GM12874 (cell line): ENCODE data around the gene NAGS.

ENCODE experiments used
- TF ChIP-seq, protein P1 (sequence below): IDR thresholded peaks from 2 replicates; pipeline ENCODE4 v1.5.1; 2011; ENCODE audit warnings: low read depth, mild to moderate bottlenecking, control low read depth, low read length, moderate library complexity; ENCODE audit not compliant: insufficient read depth

NAGS gene, protein sequence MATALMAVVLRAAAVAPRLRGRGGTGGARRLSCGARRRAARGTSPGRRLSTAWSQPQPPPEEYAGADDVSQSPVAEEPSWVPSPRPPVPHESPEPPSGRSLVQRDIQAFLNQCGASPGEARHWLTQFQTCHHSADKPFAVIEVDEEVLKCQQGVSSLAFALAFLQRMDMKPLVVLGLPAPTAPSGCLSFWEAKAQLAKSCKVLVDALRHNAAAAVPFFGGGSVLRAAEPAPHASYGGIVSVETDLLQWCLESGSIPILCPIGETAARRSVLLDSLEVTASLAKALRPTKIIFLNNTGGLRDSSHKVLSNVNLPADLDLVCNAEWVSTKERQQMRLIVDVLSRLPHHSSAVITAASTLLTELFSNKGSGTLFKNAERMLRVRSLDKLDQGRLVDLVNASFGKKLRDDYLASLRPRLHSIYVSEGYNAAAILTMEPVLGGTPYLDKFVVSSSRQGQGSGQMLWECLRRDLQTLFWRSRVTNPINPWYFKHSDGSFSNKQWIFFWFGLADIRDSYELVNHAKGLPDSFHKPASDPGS

DNA sequence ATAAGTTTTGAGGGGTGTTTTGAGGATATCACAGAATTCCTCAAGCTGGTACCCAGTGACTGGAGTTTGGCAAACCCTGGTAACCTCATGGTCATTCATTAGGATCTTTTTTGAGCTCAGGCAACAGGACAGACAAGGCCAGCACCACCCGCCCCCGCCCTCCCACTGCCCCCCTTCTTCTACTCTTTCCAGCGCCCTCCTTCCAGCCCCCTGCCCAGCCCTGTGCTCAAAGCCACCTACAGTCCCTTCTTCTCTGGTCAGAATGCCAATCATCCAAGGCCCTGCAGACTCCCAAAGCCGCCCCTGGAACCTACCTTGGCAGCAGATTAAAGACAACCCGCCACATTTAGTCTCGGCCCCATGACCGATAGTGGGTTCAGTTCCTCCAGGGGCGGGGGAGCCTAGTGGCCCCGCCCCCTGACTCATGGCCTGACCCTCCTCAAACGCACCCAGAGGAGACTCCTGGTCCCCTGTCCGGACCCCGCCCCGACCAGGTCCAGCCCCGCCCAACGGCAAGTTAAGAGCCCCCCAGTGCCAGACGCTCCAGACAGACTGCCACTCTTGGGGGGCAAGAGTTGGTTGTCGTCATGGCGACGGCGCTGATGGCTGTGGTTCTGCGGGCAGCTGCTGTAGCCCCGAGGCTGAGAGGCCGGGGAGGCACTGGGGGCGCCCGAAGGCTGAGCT lies at the start of gene NAGS:
NAGS (plus strand) TSS at position 546 of the 684 bp plus-strand sequence; CDS start at position 588, 42 bp downstream.
- TF ChIP-seq, protein P1, sequence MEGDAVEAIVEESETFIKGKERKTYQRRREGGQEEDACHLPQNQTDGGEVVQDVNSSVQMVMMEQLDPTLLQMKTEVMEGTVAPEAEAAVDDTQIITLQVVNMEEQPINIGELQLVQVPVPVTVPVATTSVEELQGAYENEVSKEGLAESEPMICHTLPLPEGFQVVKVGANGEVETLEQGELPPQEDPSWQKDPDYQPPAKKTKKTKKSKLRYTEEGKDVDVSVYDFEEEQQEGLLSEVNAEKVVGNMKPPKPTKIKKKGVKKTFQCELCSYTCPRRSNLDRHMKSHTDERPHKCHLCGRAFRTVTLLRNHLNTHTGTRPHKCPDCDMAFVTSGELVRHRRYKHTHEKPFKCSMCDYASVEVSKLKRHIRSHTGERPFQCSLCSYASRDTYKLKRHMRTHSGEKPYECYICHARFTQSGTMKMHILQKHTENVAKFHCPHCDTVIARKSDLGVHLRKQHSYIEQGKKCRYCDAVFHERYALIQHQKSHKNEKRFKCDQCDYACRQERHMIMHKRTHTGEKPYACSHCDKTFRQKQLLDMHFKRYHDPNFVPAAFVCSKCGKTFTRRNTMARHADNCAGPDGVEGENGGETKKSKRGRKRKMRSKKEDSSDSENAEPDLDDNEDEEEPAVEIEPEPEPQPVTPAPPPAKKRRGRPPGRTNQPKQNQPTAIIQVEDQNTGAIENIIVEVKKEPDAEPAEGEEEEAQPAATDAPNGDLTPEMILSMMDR, result no peak

DNA sequence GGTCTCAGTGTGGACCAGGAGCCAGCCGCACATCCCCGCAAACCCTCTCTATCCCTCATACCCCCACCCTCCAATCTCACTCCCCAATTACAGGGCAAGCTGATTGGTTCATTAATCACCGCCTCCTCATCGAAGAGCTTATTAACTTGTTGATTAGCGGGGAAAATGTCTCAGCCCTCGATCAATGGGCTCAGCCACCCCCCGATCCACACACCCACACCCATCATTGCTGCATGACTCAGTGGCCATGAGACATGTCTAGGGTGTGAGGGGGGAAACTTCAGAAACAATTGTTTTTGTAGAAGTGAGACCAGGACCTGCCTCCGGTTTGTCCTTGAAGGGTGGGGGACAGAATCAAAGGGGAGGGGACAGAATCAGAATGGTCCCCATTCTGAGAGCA lies 48.2 kb upstream of the NAGS start:
- TF ChIP-seq, protein P1, result no peak

DNA sequence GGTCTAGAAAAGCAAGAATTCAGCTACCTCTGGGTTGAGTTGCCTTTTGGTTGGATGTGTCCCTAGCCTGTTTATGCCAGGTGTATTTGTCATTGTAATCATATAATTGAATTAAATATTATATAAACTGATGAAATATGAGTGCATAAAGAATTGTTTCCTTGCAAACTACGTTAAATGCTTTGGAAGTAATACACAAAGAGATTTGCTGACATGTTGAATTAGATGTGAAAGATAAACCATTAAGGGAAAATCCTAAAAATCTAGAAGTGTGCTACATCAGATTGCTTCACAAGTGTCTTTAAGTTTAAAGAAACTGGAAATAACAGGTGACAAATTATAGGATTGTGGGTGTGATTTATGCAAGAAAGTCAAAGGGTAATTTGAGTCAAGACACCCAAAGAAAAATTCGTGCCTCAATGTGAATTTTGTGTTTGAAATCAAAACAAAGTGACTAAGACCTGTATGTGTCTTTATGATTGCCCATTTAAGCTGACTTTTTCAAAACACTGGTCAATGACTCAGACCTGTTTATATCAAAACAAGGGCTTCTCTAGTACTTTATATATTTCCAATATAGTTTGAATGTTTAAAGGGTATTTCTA lies 45.6 kb upstream of the NAGS start:
- TF ChIP-seq, protein P1, result no peak

- TF ChIP-seq, protein P1, result no peak
Measured at GRCh38 chr17:43961954-43962353, 42.5 kb upstream of the NAGS start.

DNA sequence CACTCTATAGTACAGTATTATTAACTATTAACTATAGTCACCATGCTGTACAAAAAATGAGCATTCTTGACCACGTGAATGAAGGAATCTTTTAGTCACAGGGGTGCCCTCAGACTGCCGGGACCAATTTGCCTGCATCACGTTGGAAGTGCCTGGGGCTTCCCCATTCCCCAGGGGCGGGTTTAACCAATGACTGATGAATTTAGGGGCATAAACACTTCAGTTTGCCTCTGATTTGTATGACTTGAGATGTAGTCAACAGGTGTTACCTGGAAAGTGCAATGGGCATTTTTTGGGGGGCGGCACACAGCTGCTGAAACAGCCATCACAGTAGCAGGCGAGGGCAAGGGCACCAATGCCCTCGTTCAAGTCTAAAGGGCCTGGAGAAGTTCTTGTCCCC lies 41.9 kb upstream of the NAGS start:
- TF ChIP-seq, protein P1, result no peak

GRCh38 chr17:43966276-43966675 lies 38.1 kb upstream of the NAGS start:
- TF ChIP-seq, protein P1, result no peak
